ENCODE measurements around the gene NNMT. TPM values are rescaled to one million over a fixed set of nuclear protein-coding genes. Genes with fewer than 3 reads are reported as not detected.

NNMT gene
- total and polyA plus RNA-seq, 2 donors (not counting 3 experiments of a cell fraction or from before 2014, with no cell fraction given) = 330 to 454 TPM

DNA sequence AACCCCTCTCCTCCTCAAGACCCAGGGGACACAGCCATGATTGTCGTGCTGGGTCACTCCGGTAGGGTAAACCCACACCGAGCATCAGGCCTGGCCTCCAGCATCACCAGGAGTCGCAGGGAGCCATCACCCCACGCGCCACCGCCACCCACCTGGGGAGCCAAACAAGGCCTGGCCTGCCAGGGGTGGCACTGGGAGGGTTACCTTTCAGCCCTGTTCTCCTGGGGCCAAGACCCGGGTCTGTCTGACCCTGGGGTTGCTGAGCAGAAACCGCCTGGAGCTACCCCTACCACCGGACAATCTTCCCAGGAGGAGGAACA lies 39.3 kb upstream of the NNMT start:
- ChIA-PET CTCF (interaction anchor here (0.8 to 11.9 kb wide), 6 partner anchors 197 to 361 kb away, joined by 3 to 539 read pairs (median 122); partner anchors contain the start of gene ZBTB16), POLR2A (no interaction called here)
- H3K27me3 ChIP-seq (ENCODE audit: control insufficient read depth in 2 of 2, insufficient read depth in 2 of 2, low read length in 2 of 2) = no peaks in the 10 kb centered on the region
- H3K4me1 ChIP-seq (ENCODE audit: control insufficient read depth, extremely low read depth, insufficient read depth, low read length) = no peaks in the 10 kb centered on the region
- FAIRE-seq (no peak), DNase-seq (ENCODE audit: low read depth, low spot score) (no peak)
- H3K9me1 ChIP-seq (replicated peaks; ENCODE audit: control insufficient read depth, extremely low read depth, insufficient read depth, low read length) = no peaks in the 10 kb centered on the region
- TF ChIP-seq GATA2 (IDR thresholded peaks at IDR 0.05; ENCODE audit: insufficient read depth, insufficient read length, low read depth, low read length) (no peak), JUN (IDR thresholded peaks at IDR 0.05; ENCODE audit: borderline replicate concordance, insufficient read depth, insufficient read length, low read depth) (no peak), POLR2A (IDR thresholded peaks at IDR 0.05; ENCODE audit: low read depth, low read length) (no peak), FOS (IDR thresholded peaks at IDR 0.05; ENCODE audit: borderline replicate concordance, insufficient read depth, low read length) (no peak), EZH2 (IDR thresholded peaks at IDR 0.05; ENCODE audit: borderline replicate concordance, low read depth, low read length, severe bottlenecking) (no peak), MYC (IDR thresholded peaks at IDR 0.05; ENCODE audit: low read depth, low read length) (no peak)
- TF ChIP-seq, protein P1, sequence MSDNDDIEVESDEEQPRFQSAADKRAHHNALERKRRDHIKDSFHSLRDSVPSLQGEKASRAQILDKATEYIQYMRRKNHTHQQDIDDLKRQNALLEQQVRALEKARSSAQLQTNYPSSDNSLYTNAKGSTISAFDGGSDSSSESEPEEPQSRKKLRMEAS (IDR thresholded peaks at IDR 0.05; ENCODE audit: insufficient read depth, insufficient read length) = no peak
- TF ChIP-seq, protein P2, sequence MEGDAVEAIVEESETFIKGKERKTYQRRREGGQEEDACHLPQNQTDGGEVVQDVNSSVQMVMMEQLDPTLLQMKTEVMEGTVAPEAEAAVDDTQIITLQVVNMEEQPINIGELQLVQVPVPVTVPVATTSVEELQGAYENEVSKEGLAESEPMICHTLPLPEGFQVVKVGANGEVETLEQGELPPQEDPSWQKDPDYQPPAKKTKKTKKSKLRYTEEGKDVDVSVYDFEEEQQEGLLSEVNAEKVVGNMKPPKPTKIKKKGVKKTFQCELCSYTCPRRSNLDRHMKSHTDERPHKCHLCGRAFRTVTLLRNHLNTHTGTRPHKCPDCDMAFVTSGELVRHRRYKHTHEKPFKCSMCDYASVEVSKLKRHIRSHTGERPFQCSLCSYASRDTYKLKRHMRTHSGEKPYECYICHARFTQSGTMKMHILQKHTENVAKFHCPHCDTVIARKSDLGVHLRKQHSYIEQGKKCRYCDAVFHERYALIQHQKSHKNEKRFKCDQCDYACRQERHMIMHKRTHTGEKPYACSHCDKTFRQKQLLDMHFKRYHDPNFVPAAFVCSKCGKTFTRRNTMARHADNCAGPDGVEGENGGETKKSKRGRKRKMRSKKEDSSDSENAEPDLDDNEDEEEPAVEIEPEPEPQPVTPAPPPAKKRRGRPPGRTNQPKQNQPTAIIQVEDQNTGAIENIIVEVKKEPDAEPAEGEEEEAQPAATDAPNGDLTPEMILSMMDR (IDR thresholded peaks at IDR 0.05; ENCODE audit: extremely low read depth in 1 of 2, insufficient read depth in 1 of 2, low read depth in 1 of 2, low read length in 2 of 2) = no peak
- dilution Hi-C loops (cut with MboI; ENCODE audit: extremely low pct_ligation_motif_present, low sequenced_read_pairs) (loop anchor here (25.0 kb wide), 1 partner anchor 220 kb away; no protein-coding TSS in a partner anchor), intact Hi-C loops (cut with micrococcal nuclease) (loop anchor here (1.0 kb wide), 1 partner anchor 77 kb away; no protein-coding TSS in a partner anchor)
- peaks cover 0 to 1% of the 10 kb centered on the region in 2 experiments for H3K36me3 ChIP-seq (ENCODE audit: control insufficient read depth in 2 of 2, extremely low read depth in 1 of 2, insufficient read depth in 2 of 2, low read length in 2 of 2)
- H2AFZ ChIP-seq (ENCODE audit: low read depth, low read length) = no peak overlapping the region
- H3K27ac ChIP-seq (ENCODE audit: insufficient read depth, low read depth, low read length) = no peak overlapping the region
- no peaks in the 10 kb centered on the region for H3K9me3 ChIP-seq (replicated peaks; ENCODE audit: control insufficient read depth, insufficient read depth, low read length)
- no peak overlapping the region for H3K4me2 ChIP-seq (ENCODE audit: insufficient read depth, low read length)
- H3K4me3 ChIP-seq (replicated peaks in 1 of 3; ENCODE audit: insufficient read depth in 1 of 3, low read depth in 1 of 3, low read length in 3 of 3) = no peak overlapping the region
- no peaks in the 10 kb centered on the region for H4K20me1 ChIP-seq (replicated peaks; ENCODE audit: control insufficient read depth, extremely low read depth, insufficient read depth, low read length)
- BruUV-seq (replicated peaks) = no TSS peak
- H3K9ac ChIP-seq (replicated peaks; ENCODE audit: extremely low read depth, insufficient read depth, low read length) = no peak overlapping the region
- no peaks in the 10 kb centered on the region for H3K79me2 ChIP-seq (ENCODE audit: control insufficient read depth, insufficient read depth, low read length)

Measured in endothelial cell of umbilical vein (primary cell).